ENCODE measurements around the gene COL20A1. TPM values are rescaled to one million over a fixed set of nuclear protein-coding genes. Genes with fewer than 3 reads are reported as not detected.

COL20A1 gene
- total RNA-seq, 6 experiments from 2014 or later: 0.02 TPM; not detected in 5

DNA sequence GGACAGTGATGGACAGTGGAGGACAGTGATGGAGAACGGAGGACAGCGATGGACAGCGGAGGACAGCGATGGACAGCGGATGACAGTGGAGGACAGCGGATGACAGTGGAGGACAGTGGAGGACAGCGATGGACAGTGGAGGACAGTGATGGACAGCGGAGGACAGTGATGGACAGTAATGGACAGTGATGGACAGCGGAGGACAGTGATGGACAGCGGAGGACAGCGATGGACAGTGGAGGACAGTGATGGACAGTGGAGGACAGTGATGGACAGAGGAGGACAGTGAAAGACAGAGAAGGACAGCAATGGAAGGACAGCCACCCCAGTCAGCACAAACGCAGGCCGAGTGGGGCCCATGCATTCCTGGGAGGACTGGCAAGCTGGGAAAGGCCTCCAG, 35.4 kb upstream of the COL20A1 start:
- Mint-ChIP-seq H3K27me3 (ENCODE audit: insufficient read depth) (peaks cover 70% of the 10 kb centered on the region), H3K27ac (no peak overlapping the region), H3K4me1 (ENCODE audit: low read depth) (no peaks in the 10 kb centered on the region), H3K36me3 (ENCODE audit: low read depth) (no peaks in the 10 kb centered on the region), H3K9me3 (no peaks in the 10 kb centered on the region), H3K4me3 (no peak overlapping the region)
- no peak for DNase-seq
- TF ChIP-seq, protein P1, sequence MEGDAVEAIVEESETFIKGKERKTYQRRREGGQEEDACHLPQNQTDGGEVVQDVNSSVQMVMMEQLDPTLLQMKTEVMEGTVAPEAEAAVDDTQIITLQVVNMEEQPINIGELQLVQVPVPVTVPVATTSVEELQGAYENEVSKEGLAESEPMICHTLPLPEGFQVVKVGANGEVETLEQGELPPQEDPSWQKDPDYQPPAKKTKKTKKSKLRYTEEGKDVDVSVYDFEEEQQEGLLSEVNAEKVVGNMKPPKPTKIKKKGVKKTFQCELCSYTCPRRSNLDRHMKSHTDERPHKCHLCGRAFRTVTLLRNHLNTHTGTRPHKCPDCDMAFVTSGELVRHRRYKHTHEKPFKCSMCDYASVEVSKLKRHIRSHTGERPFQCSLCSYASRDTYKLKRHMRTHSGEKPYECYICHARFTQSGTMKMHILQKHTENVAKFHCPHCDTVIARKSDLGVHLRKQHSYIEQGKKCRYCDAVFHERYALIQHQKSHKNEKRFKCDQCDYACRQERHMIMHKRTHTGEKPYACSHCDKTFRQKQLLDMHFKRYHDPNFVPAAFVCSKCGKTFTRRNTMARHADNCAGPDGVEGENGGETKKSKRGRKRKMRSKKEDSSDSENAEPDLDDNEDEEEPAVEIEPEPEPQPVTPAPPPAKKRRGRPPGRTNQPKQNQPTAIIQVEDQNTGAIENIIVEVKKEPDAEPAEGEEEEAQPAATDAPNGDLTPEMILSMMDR (IDR thresholded peaks at IDR 0.05): no peak

DNA sequence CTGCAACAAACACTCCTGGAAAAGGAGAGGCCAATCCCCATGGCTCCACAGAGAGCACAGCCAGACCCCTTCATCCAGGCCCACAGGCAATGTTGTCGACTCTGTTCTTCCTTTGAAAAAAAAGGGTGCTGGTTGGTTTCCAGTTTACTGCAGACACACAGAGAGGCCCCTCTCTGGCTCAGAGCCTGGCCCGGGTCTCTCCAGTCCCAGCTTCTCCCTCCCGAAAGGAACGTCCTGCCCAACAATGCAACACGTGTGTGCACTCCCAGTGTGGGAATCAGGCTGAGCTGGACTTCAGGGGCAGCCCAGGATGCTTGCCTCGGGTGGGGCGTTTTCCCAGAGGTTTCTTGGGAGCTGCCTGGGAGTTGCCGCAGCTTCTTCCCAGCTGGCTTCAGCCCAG, 34.2 kb upstream of the COL20A1 start:
- H3K4me3 Mint-ChIP-seq: no peak overlapping the region
- H3K4me1 Mint-ChIP-seq (ENCODE audit: low read depth): no peaks in the 10 kb centered on the region
- TF ChIP-seq, protein P1 (IDR thresholded peaks at IDR 0.05): no peak
- H3K9me3 Mint-ChIP-seq: no peaks in the 10 kb centered on the region
- H3K27me3 Mint-ChIP-seq (ENCODE audit: insufficient read depth): peaks cover 71% of the 10 kb centered on the region
- DNase-seq: no peak
- no peak overlapping the region for H3K27ac Mint-ChIP-seq
- H3K36me3 Mint-ChIP-seq (ENCODE audit: low read depth): no peaks in the 10 kb centered on the region

DNA sequence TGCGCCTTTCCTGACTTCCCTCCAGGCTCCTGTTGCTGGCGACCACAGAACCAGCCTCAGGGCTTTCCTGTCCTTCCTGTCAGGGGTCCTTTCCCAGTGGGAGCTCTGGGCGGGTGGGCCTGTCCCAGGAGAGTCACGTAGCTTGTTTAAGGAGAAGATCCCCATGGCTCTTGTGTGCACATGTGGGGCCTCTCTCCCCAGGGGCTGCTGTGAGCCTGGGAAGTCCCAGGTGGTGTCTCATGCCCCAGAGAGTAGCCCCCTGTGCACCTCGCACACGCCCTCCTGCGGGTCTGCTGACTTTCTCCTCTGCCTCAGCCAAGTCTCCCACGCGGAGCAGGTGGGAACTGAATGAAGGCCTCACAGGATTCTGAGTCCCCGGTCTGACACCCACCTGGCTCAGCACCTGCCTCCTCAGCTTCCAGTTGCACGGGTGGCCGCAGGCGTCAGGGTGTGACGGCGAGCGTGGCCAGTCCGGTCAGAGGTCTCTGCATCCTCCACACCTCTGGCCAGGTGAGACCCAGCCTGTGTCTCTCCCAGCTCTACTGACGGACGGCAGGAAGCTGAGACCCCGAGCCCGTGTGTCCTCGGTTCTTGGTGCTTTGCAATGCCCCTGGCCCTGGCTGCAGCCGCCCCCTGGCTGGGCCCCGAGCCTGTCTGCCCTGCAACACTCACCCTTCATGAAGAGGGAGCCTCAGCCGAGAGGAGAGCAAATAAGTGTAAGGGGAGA, 33.1 kb upstream of the COL20A1 start:
- TF ChIP-seq, protein P1 (IDR thresholded peaks at IDR 0.05): no peak
- Mint-ChIP-seq H3K4me3 (no peak overlapping the region), H3K27ac (no peak overlapping the region), H3K36me3 (ENCODE audit: low read depth) (no peaks in the 10 kb centered on the region), H3K9me3 (no peaks in the 10 kb centered on the region), H3K4me1 (ENCODE audit: low read depth) (peaks cover 5% of the 10 kb centered on the region; the same call in 1 of the 2 replicates), H3K27me3 (ENCODE audit: insufficient read depth) (peaks cover 79% of the 10 kb centered on the region)
- DNase-seq: no peak

DNA sequence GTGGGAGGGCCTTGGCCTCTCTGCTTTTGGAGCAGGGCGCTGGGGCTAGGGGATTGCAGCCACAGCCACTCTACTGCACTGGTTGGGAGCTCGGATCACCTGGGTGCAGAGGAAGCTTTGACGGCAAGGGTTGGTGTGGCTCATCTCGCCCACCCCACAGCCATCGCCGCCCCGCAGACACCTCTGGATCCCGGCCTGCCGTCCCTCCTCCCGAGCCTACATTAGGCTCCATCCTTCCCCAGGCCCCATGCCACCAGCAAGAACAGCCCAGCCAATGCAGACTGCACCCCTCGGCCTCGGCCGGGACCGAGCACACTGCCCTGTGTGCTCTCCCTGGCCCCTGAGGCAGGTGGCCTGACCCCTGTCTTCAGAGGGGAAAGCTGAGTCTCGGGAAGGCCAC, 32.5 kb upstream of the COL20A1 start:
- H3K36me3 Mint-ChIP-seq (ENCODE audit: low read depth): no peaks in the 10 kb centered on the region
- no peak for DNase-seq
- H3K27me3 Mint-ChIP-seq (ENCODE audit: insufficient read depth): peaks cover 76% of the 10 kb centered on the region
- no peak overlapping the region for H3K4me3 Mint-ChIP-seq
- no peak overlapping the region for H3K27ac Mint-ChIP-seq
- TF ChIP-seq, protein P1 (IDR thresholded peaks at IDR 0.05): no peak
- H3K9me3 Mint-ChIP-seq: no peaks in the 10 kb centered on the region
- peaks cover 5% of the 10 kb centered on the region; the same call in 1 of the 2 replicates for H3K4me1 Mint-ChIP-seq (ENCODE audit: low read depth)

DNA sequence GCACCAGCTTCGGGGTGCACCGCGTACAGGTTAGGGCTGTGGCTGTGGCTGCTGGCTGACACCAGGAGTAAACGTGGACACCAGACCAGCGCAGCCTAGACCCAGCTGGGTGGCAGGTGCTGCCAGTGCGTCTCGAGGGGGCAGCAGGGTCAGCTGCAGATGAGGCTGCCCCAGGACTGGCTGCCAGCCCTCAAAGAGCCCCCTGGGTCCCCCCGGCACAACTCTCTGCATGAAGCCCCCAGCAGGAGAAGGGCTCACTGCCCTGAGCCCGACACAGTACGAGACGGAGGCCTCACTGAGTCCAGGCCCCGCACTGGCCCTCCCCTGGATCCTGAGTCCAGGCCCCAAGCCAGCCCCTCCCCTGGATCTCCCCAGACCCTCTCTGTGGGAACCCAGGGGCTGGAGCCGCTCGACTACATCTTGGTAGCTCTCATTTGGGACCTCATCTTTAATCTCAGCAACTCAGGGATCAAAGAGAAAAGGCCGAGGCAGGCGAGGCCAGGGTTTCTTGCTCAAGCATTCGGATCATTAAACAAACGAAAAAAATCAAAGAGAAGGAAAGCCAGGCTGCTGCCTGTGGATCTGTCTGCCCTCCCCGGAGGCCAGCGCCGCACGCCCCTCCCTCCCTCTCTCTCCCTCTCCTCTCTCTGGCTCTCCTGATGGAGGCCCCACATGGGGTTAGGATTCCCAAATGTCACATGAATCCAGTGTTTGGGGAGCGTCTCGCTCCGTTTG, 31.8 kb upstream of the COL20A1 start:
- Mint-ChIP-seq H3K4me1 (ENCODE audit: low read depth) (peaks cover 5% of the 10 kb centered on the region; the same call in 1 of the 2 replicates), H3K27ac (no peak overlapping the region), H3K36me3 (ENCODE audit: low read depth) (no peaks in the 10 kb centered on the region), H3K4me3 (no peak overlapping the region), H3K9me3 (no peaks in the 10 kb centered on the region), H3K27me3 (ENCODE audit: insufficient read depth) (peaks cover 72% of the 10 kb centered on the region)
- DNase-seq: no peak
- TF ChIP-seq, protein P1 (IDR thresholded peaks at IDR 0.05): no peak
